ENCODE measurements around the gene XIRP2. TPM values are rescaled to one million over a fixed set of nuclear protein-coding genes. Genes with fewer than 3 reads are reported as not detected.

Gene XIRP2
- total RNA-seq, 4 donors from 2014 or later, result 0.13 TPM; not detected in 3

- intact Hi-C loops (cut with DNase I), result no loop called here
- Histone ChIP-seq H3K9me3 (no peaks in the 10 kb centered on the region), H3K36me3 (no peaks in the 10 kb centered on the region), H3K27ac (no peak overlapping the region), H3K4me3 (replicated peaks in 1 of 3) (no peak overlapping the region), H3K27me3 (no peaks in the 10 kb centered on the region), H3K4me1 (no peaks in the 10 kb centered on the region)
- no peak for DNase-seq
- TF ChIP-seq POLR2A (IDR thresholded peaks at IDR 0.05), result no peak
- no peak for TF ChIP-seq CTCF (IDR thresholded peaks at IDR 0.05)
- 69 to 85% methylated on average over 1 of the region's 1 CpG for WGBS, 2 donors
Observed at GRCh38 chr2:166926657-166927056, 38.4 kb downstream of the XIRP2 start.

GRCh38 chr2:166932032-166932431 is 43.8 kb downstream of the XIRP2 start:
- no peaks in the 10 kb centered on the region for H3K4me1 ChIP-seq
- no peaks in the 10 kb centered on the region for H3K9me3 ChIP-seq
- H3K27me3 ChIP-seq, result no peaks in the 10 kb centered on the region
- 98 to 100% methylated on average over 1 of the region's 1 CpG for WGBS, 2 donors
- H3K4me3 ChIP-seq (replicated peaks in 1 of 3), result no peak overlapping the region
- DNase-seq, result no peak
- no peaks in the 10 kb centered on the region for H3K36me3 ChIP-seq
- TF ChIP-seq CTCF (IDR thresholded peaks at IDR 0.05) (no peak), POLR2A (IDR thresholded peaks at IDR 0.05) (no peak)
- intact Hi-C loops (cut with DNase I), result no loop called here
- no peak overlapping the region for H3K27ac ChIP-seq

- no peaks in the 10 kb centered on the region for H3K27me3 ChIP-seq
- intact Hi-C loops (cut with DNase I), result no loop called here
- DNase-seq, result no peak
- no peaks in the 10 kb centered on the region for H3K4me1 ChIP-seq
- no peak overlapping the region for H3K4me3 ChIP-seq (replicated peaks in 1 of 3)
- no peaks in the 10 kb centered on the region for H3K36me3 ChIP-seq
- H3K9me3 ChIP-seq, result no peaks in the 10 kb centered on the region
- TF ChIP-seq POLR2A (IDR thresholded peaks at IDR 0.05) (no peak), CTCF (IDR thresholded peaks at IDR 0.05) (no peak)
- no peak overlapping the region for H3K27ac ChIP-seq
- WGBS, 2 donors, result 74 to 85% methylated on average over 5 of the region's 5 CpGs
Observed at GRCh38 chr2:166934817-166935216, 46.5 kb downstream of the XIRP2 start.

- no peak for DNase-seq
- Histone ChIP-seq H3K36me3 (no peaks in the 10 kb centered on the region), H3K27ac (no peak overlapping the region), H3K27me3 (no peaks in the 10 kb centered on the region), H3K4me3 (replicated peaks in 1 of 3) (no peak overlapping the region), H3K4me1 (no peaks in the 10 kb centered on the region), H3K9me3 (no peaks in the 10 kb centered on the region)
- intact Hi-C loops (cut with DNase I), result no loop called here
- TF ChIP-seq POLR2A (IDR thresholded peaks at IDR 0.05) (no peak), CTCF (IDR thresholded peaks at IDR 0.05) (no peak)
- WGBS, 2 donors, result 97 to 98% methylated on average over 1 of the region's 1 CpG
Observed at GRCh38 chr2:166942377-166942776, 54.1 kb downstream of the XIRP2 start.

- no peaks in the 10 kb centered on the region for H3K36me3 ChIP-seq
- 91 to 93% methylated on average over 1 of the region's 1 CpG for WGBS, 2 donors
- H3K9me3 ChIP-seq, result no peaks in the 10 kb centered on the region
- DNase-seq, result no peak
- TF ChIP-seq CTCF (IDR thresholded peaks at IDR 0.05), result no peak
- TF ChIP-seq POLR2A (IDR thresholded peaks at IDR 0.05), result no peak
- H3K27me3 ChIP-seq, result no peaks in the 10 kb centered on the region
- H3K4me3 ChIP-seq (replicated peaks in 1 of 3), result no peak overlapping the region
- intact Hi-C loops (cut with DNase I), result no loop called here
- no peaks in the 10 kb centered on the region for H3K4me1 ChIP-seq
- H3K27ac ChIP-seq, result no peak overlapping the region
Observed at GRCh38 chr2:166944909-166945308, 56.6 kb downstream of the XIRP2 start.
